Dendritic cell treated with granulocyte-macrophage colony-stimulating factor and Interleukin-4, amounts not matched to agents 40 ng/mL and 50 ng/mL, for 4 days (primary cell): ENCODE results near the gene LRRFIP1.

Experiments used
- H3K27ac Mint-ChIP-seq: one replicate; pipeline ENCODE4 v1.8.0; 2022; ENCODE audit warnings: mild to moderate bottlenecking, mixed read lengths
- H3K27me3 Mint-ChIP-seq: one replicate; pipeline ENCODE4 v1.8.0; 2022; ENCODE audit warnings: mild to moderate bottlenecking, mixed read lengths
- H3K36me3 Mint-ChIP-seq: one replicate; pipeline ENCODE4 v1.8.0; 2022; ENCODE audit warnings: low read depth, mixed read lengths
- H3K4me1 Mint-ChIP-seq: one replicate; pipeline ENCODE4 v1.8.0; 2022; ENCODE audit warnings: low read depth, mixed read lengths
- H3K4me3 Mint-ChIP-seq: one replicate; pipeline ENCODE4 v1.8.0; 2022; ENCODE audit warnings: mild to moderate bottlenecking, moderate library complexity, mixed read lengths
- H3K9me3 Mint-ChIP-seq: one replicate; pipeline ENCODE4 v1.8.0; 2022; ENCODE audit warnings: mixed read lengths
- intact Hi-C: fragments of 100-400 bp; cut with micrococcal nuclease; formaldehyde crosslinking; loops from one replicate; pipeline ENCODE4 v1.15.0; 2022

LRRFIP1 gene

DNA sequence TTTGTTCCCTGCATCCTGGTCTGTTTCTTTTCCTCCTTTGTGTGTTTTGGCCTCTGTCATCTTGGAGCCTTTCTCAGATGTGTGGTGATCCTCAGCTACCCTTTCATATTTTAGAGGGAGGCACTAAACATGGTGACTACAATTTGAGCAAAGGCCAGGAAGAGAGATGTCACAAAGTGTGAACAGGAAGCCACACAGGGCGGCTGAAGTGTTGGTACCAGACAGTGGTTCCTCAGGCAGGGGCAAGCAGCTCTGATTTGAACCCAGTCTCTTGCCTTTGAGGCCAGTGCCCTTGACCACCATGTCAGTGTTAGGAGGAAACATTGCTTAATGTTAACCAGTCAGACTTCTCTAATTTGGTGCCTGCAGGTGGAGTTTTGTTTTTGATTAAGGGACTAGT lies 9.2 kb downstream of the LRRFIP1 start:
- H3K4me1 Mint-ChIP-seq, result peaks cover 7% of the 10 kb centered on the region
- no peaks in the 10 kb centered on the region for H3K36me3 Mint-ChIP-seq
- intact Hi-C loops, result no loop called here
- no peak overlapping the region for H3K27ac Mint-ChIP-seq
- peaks cover 26% of the 10 kb centered on the region for H3K27me3 Mint-ChIP-seq
- H3K4me3 Mint-ChIP-seq, result no peak overlapping the region
- peaks cover 7% of the 10 kb centered on the region for H3K9me3 Mint-ChIP-seq

DNA sequence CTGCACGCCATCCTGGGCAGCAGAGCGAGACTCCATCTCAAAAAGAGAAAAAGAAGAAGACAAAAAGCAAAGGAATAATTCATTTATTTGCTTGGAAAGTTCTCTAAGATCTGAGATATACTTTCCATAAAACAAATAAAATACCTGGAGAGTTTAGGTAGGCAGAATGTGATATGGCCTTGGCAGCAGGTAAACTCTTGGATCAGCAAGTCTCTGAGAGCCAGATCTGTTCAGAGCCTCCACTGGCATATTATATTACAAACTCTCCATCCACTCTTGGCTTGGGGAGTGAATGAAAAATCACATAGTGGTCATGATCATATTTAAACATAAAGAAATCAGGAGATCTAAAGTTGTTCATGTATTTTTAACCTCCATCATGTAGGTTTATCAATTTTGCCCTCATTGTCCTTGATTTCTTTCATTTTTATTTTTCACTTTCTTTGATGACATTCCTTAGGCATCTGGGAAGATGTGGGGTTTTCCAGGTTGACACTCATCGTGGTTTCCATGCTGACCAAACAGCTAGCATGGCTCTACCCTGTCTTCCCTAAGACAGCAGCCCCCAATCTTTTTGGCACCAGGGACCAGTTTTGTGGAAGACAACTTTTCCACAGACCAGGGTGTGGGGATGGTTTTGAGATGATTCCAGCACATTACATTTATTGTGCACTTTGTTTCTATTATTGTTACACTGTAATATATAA lies 10.2 kb downstream of the LRRFIP1 start:
- intact Hi-C loops, result no loop called here
- Mint-ChIP-seq H3K4me3 (no peak overlapping the region), H3K9me3 (peaks cover 7% of the 10 kb centered on the region), H3K4me1 (peaks cover 7% of the 10 kb centered on the region), H3K27me3 (peaks cover 21% of the 10 kb centered on the region), H3K36me3 (no peaks in the 10 kb centered on the region), H3K27ac (no peak overlapping the region)

DNA sequence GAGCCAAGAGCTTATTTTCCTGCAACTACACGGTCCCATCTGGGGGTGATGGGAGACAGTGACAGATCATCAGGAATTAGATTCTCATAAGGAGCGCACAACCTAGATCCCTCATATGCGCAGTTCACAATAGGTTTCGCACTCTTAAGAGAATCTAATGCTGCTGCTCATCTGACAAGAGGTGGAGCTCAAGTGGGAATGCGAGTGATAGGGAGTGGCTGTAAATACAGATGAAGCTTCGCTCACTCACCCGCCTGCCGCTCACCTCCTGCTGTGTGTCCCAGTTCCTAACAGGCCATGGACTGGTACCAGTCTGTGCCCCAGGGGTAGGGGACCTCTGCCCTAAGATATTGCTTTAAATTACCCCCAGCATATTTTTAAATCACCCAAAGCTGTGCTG lies 10.8 kb downstream of the LRRFIP1 start:
- Mint-ChIP-seq H3K27ac (no peak overlapping the region), H3K27me3 (peaks cover 17% of the 10 kb centered on the region), H3K4me1 (peaks cover 7% of the 10 kb centered on the region), H3K9me3 (peaks cover 7% of the 10 kb centered on the region), H3K36me3 (no peaks in the 10 kb centered on the region), H3K4me3 (no peak overlapping the region)
- intact Hi-C loops, result no loop called here

DNA sequence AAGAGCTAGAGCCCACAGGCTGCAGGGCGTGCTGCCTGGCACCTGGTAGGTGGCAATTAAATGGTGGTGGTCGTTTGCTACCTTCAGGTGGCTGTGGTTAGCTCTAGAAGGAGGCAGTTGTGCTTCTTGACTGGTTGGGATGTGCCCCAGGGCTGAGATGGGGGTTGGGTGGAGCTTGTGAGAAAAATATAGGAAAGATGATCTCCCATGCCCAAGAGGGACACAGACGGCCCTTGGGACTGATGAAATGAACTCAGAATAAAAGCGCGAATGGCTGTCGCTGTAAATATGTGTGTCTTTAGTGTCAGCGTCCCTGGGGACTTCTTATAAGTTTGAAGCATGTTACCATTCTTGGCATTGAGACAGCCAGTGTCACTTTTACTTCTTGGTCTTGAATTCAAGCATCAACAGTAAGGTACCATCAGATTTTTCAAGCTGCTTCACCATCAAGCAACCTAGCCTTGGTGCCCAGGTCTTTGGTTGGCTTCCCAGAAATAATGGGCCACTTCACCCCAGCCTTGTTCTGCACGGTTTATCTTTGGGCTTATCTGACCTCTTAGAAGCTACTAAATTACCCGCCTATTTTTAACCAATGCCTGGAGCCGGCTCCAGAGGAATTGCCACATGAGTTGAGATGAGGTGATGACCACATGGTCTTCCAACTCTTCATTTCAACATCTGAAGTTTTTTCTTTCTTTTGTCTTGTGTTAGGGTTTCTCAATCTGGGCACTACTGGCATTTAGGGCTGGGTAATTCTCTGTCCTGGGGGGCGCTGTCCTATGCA lies 11.9 kb downstream of the LRRFIP1 start:
- H3K27ac Mint-ChIP-seq, result no peak overlapping the region
- peaks cover 17% of the 10 kb centered on the region for H3K27me3 Mint-ChIP-seq
- no peak overlapping the region for H3K4me3 Mint-ChIP-seq
- H3K4me1 Mint-ChIP-seq, result peaks cover 7% of the 10 kb centered on the region
- no peaks in the 10 kb centered on the region for H3K36me3 Mint-ChIP-seq
- intact Hi-C loops, result no loop called here
- peaks cover 7% of the 10 kb centered on the region for H3K9me3 Mint-ChIP-seq

DNA sequence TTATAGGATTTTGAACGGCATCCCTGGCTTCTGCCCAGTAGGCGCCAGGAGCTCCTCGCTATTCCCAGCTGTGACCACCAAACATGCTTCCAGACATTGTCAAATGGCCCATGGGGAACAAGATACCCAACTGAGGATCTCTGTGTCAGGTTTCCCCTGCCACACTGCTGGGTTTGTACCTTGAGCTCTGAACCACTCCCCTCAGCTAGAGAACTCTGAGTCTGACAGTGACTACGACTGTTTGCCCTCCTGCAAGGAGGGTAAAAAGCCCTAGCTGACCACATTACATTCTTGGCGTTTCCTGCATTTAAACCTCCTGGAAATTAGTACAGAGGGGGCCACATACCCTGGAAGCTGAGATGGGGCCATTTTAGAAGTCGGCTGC lies 12.4 kb downstream of the LRRFIP1 start:
- Mint-ChIP-seq H3K9me3 (peaks cover 7% of the 10 kb centered on the region), H3K27ac (no peak overlapping the region), H3K36me3 (no peaks in the 10 kb centered on the region), H3K4me3 (no peak overlapping the region), H3K4me1 (peaks cover 7% of the 10 kb centered on the region), H3K27me3 (peaks cover 15% of the 10 kb centered on the region)
- intact Hi-C loops, result no loop called here

DNA sequence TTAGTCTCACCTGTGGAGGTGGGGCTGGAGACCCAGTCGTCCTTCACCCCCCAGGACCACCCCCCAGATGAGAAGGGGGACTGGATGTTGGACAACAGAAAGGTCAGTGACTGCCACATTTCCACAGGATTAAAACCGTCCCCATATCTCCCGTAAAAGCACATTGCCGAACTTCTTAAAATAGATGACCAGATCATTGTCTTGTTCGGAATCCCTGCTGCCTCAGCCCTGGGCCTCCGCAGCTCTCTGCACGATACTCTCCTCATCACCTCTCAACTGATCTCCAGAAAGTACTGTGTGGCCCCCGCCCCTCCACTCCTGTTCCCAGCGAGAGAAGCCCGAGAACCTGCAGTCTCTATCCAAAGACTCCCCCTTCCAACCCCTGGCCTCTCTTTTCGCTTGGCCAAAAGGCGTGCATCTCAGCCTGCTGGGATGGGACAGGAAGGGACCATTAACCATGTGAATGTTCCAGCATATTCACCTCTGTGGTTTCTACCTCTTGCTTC lies 13.2 kb downstream of the LRRFIP1 start:
- peaks cover 7% of the 10 kb centered on the region for H3K4me1 Mint-ChIP-seq
- no peaks in the 10 kb centered on the region for H3K36me3 Mint-ChIP-seq
- H3K27ac Mint-ChIP-seq, result no peak overlapping the region
- H3K4me3 Mint-ChIP-seq, result no peak overlapping the region
- H3K27me3 Mint-ChIP-seq, result peaks cover 13% of the 10 kb centered on the region
- intact Hi-C loops, result no loop called here
- peaks cover 7% of the 10 kb centered on the region for H3K9me3 Mint-ChIP-seq

DNA sequence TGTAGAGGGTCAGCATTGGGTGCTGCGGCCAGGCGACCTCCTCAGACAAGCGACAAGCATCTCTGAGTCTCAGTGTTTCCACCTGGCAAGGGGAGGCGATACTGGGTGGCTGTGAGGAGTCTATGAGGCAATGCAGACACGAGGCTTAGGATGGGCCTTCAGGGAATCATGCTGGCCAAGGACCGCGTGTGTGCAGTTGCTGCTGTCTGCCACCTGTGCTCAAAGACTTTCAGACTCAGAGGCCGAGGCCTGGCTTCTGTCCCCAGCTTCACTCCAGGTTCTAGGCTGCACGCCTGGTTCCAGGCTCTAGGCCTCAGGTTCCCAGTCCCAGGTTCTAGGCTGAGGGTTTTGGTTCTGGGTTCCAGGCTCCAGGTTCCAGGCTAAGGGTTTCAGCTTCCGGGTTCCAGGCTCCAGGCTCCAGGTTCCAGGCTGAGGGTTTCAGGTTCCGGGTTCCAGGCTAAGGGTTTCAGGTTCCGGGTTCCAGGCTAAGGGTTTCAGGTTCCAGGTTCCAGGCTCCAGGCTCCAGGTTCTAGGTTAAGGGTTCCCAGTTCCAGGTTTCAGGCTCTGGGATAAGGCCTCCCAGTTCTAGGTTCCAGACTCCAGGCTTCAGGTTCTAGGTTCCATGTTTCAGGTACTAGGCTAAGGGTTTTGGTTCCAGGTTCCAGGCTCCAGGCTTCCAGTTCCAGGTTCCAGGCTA lies 14.8 kb downstream of the LRRFIP1 start:
- H3K4me3 Mint-ChIP-seq, result no peak overlapping the region
- intact Hi-C loops, result no loop called here
- H3K27me3 Mint-ChIP-seq, result peaks cover 6% of the 10 kb centered on the region
- H3K9me3 Mint-ChIP-seq, result no peaks in the 10 kb centered on the region
- no peaks in the 10 kb centered on the region for H3K4me1 Mint-ChIP-seq
- H3K36me3 Mint-ChIP-seq, result no peaks in the 10 kb centered on the region
- no peak overlapping the region for H3K27ac Mint-ChIP-seq

- no peak overlapping the region for H3K4me3 Mint-ChIP-seq
- H3K4me1 Mint-ChIP-seq, result no peaks in the 10 kb centered on the region
- intact Hi-C loops, result no loop called here
- no peaks in the 10 kb centered on the region for H3K9me3 Mint-ChIP-seq
- H3K27me3 Mint-ChIP-seq, result peaks cover 6% of the 10 kb centered on the region
- H3K27ac Mint-ChIP-seq, result no peak overlapping the region
- H3K36me3 Mint-ChIP-seq, result no peaks in the 10 kb centered on the region
Observed at GRCh38 chr2:237643066-237643465, 15.7 kb downstream of the LRRFIP1 start.

- H3K4me1 Mint-ChIP-seq, result no peaks in the 10 kb centered on the region
- peaks cover 4% of the 10 kb centered on the region for H3K27me3 Mint-ChIP-seq
- no peak overlapping the region for H3K4me3 Mint-ChIP-seq
- no peaks in the 10 kb centered on the region for H3K36me3 Mint-ChIP-seq
- no peaks in the 10 kb centered on the region for H3K9me3 Mint-ChIP-seq
- intact Hi-C loops, result no loop called here
- no peak overlapping the region for H3K27ac Mint-ChIP-seq
Observed at GRCh38 chr2:237643582-237644380, 16.4 kb downstream of the LRRFIP1 start.

DNA sequence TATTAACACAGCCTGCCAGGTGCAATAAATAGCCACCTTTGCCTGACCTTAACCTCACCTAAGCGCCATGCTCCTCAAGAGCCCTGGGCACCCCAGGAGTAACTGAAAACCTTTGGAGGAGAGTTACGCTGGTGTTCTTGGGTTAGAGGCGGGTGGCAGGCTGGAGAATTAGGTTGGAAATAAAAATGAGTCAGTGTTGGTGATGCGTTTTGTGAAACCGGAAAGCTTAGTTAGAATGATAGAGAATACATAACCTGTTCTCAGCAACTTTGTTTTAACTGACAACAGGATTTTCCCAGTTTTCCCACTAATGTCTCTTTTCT lies 17.0 kb downstream of the LRRFIP1 start:
- no peaks in the 10 kb centered on the region for H3K4me1 Mint-ChIP-seq
- H3K27ac Mint-ChIP-seq, result no peak overlapping the region
- H3K36me3 Mint-ChIP-seq, result no peaks in the 10 kb centered on the region
- peaks cover 1% of the 10 kb centered on the region for H3K27me3 Mint-ChIP-seq
- no peaks in the 10 kb centered on the region for H3K9me3 Mint-ChIP-seq
- H3K4me3 Mint-ChIP-seq, result no peak overlapping the region
- intact Hi-C loops, result no loop called here

- H3K9me3 Mint-ChIP-seq, result no peaks in the 10 kb centered on the region
- no peaks in the 10 kb centered on the region for H3K4me1 Mint-ChIP-seq
- no peak overlapping the region for H3K27ac Mint-ChIP-seq
- H3K36me3 Mint-ChIP-seq, result no peaks in the 10 kb centered on the region
- intact Hi-C loops, result no loop called here
- H3K4me3 Mint-ChIP-seq, result no peak overlapping the region
- peaks cover 5% of the 10 kb centered on the region for H3K27me3 Mint-ChIP-seq
Observed at GRCh38 chr2:237645261-237645660, 17.9 kb downstream of the LRRFIP1 start.

DNA sequence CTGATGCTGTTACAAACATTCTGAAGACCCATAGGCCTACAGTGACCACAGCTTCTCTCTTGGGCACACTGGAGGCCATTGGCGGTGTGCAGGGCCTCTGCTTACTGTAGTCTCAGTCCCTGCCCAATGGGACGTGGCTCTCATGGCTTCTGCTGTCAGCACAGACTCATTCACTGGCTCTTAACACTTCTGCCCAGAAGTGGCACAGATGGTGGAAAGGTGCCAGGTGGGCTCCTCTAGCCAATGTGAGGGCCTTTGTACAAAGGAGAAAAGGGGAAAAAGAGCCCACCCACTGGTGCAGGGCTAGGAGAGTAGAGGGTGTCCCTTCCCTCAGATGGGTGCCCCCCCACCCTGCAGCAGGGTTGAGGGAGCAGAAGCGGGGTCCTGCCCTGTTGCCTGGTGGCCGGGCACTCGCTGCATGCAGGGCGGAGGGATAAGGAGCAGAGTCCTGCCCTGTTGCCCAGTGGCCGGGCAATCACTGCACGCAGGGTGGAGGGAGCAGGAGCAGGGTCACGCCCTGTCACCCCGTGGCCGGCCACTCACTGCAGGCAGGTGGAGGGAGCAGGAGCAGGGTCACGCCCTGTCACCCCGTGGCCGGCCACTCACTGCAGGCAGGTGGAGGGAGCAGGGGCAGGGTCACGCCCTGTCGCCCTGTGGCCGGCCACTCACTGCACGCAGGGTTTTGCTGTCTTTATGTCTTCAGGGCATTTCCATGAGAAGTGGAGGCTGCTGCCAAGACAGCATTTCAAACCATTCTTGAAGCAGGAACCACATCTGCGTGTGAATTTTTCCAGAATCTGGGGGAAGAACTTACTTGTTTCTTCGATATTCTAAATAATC lies 20.0 kb downstream of the LRRFIP1 start:
- H3K27me3 Mint-ChIP-seq, result peaks cover 5% of the 10 kb centered on the region
- no peaks in the 10 kb centered on the region for H3K4me1 Mint-ChIP-seq
- no peak overlapping the region for H3K27ac Mint-ChIP-seq
- no peak overlapping the region for H3K4me3 Mint-ChIP-seq
- peaks cover 11% of the 10 kb centered on the region for H3K36me3 Mint-ChIP-seq
- peaks cover 14% of the 10 kb centered on the region for H3K9me3 Mint-ChIP-seq
- intact Hi-C loops, result no loop called here

DNA sequence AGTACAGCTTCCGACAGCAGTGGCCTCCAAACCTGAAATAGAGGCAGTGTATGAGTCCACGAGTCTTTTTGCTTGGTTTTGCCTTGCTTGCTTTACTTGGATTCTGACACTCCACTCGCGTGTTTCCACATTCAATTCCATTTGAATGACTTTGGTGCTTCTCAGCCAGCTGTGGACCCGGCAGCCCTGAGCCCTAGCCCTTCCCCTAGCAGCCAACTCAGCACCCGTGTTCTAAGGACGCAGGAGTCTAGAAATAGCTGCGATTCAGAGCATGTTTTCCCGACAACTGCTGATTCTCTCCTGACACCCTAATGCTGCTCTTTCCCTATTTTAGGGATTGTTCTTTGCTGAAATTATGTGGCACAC lies 20.6 kb downstream of the LRRFIP1 start:
- peaks cover 5% of the 10 kb centered on the region for H3K27me3 Mint-ChIP-seq
- H3K36me3 Mint-ChIP-seq, result peaks cover 14% of the 10 kb centered on the region
- H3K9me3 Mint-ChIP-seq, result peaks cover 20% of the 10 kb centered on the region
- intact Hi-C loops, result no loop called here
- H3K4me3 Mint-ChIP-seq, result no peak overlapping the region
- H3K27ac Mint-ChIP-seq, result no peak overlapping the region
- no peaks in the 10 kb centered on the region for H3K4me1 Mint-ChIP-seq
